SK-N-SH treated with all-trans-retinoic acid at 6 μM for 48 hours (cell line): Measurements from ENCODE around the gene PON2.
A peak's percentile ranks its signal among the peaks of the same experiment; 100 is the strongest.

Experiments used
- ATAC-seq: fragments of 200-7000 bp; cut with Tn5 transposase; 3 replicates; pipeline ENCODE4 v1.9.1; 2020; ENCODE audit warnings: mild to moderate bottlenecking, moderate library complexity
- BACH2 ChIP-seq: fragments of 250-450 bp; sonication (Bioruptor Pico); IDR thresholded peaks from 2 replicates; pipeline ENCODE4 v1.9.0; 2021; ENCODE audit warnings: mild to moderate bottlenecking, borderline replicate concordance
- CREB5 ChIP-seq: fragments of 250-450 bp; sonication (Bioruptor Pico); IDR thresholded peaks from 2 replicates; pipeline ENCODE4 v1.5.1; 2020; ENCODE audit warnings: low read depth, mild to moderate bottlenecking, moderate library complexity
- CSDC2 ChIP-seq: fragments of 250-450 bp; sonication (Bioruptor Pico); IDR thresholded peaks from 2 replicates; pipeline ENCODE4 v1.5.0; 2020; ENCODE audit warnings: mild to moderate bottlenecking, moderate library complexity
- CSRNP3 ChIP-seq: fragments of 250-450 bp; sonication (Bioruptor Pico); IDR thresholded peaks from 2 replicates; pipeline ENCODE4 v1.5.1; 2021; ENCODE audit warnings: mild to moderate bottlenecking, moderate library complexity
- GLIS3 ChIP-seq: fragments of 250-450 bp; sonication (Bioruptor Pico); IDR thresholded peaks from 2 replicates; pipeline ENCODE4 v1.5.0; 2020; ENCODE audit warnings: mild to moderate bottlenecking, moderate library complexity
- ISL1 ChIP-seq: fragments of 250-450 bp; sonication (Bioruptor Pico); IDR thresholded peaks from 2 replicates; pipeline ENCODE4 v2.1.2; 2022; ENCODE audit warnings: mild to moderate bottlenecking, moderate library complexity
- OSR1 ChIP-seq: fragments of 250-450 bp; sonication (Bioruptor Pico); IDR thresholded peaks from 2 replicates; pipeline ENCODE4 v1.8.0; 2022; ENCODE audit warnings: moderate library complexity, mild to moderate bottlenecking, inconsistent platforms
- PATZ1 ChIP-seq: fragments of 250-450 bp; sonication (Bioruptor Pico); IDR thresholded peaks from 2 replicates; pipeline ENCODE4 v1.8.0; 2020; ENCODE audit warnings: mild to moderate bottlenecking, moderate library complexity, borderline replicate concordance
- PPARA ChIP-seq: fragments of 250-450 bp; sonication (Bioruptor Pico); IDR thresholded peaks from 2 replicates; pipeline ENCODE4 v1.5.0; 2020; ENCODE audit warnings: mild to moderate bottlenecking, borderline replicate concordance
- SNAI2 ChIP-seq: fragments of 250-450 bp; sonication (Bioruptor Pico); IDR thresholded peaks from 2 replicates; pipeline ENCODE4 v1.5.0; 2020; ENCODE audit warnings: mild to moderate bottlenecking, moderate library complexity
- TCF4 ChIP-seq: fragments of 250-450 bp; sonication (Bioruptor Pico); IDR thresholded peaks from 2 replicates; pipeline ENCODE4 v1.8.0; 2021; ENCODE audit warnings: mild to moderate bottlenecking, moderate library complexity, borderline replicate concordance
- TOX ChIP-seq: fragments of 250-450 bp; sonication (Bioruptor Pico); IDR thresholded peaks from 2 replicates; pipeline ENCODE4 v1.8.0; 2021; ENCODE audit warnings: mild to moderate bottlenecking, moderate library complexity, borderline replicate concordance
- TSHZ2 ChIP-seq: fragments of 250-450 bp; sonication (Bioruptor Pico); IDR thresholded peaks from 2 replicates; pipeline ENCODE4 v1.5.0; 2020; ENCODE audit warnings: mild to moderate bottlenecking, moderate library complexity
- ZC3H10 ChIP-seq: fragments of 250-450 bp; sonication (Bioruptor Pico); IDR thresholded peaks from 2 replicates; pipeline ENCODE4 v1.5.1; 2021; ENCODE audit warnings: mild to moderate bottlenecking, moderate library complexity
- ZFP30 ChIP-seq: fragments of 450-650 bp; formaldehyde crosslinking; IDR thresholded peaks from 2 replicates; pipeline ENCODE4 v1.5.0; 2022; ENCODE audit warnings: mild to moderate bottlenecking, moderate library complexity
- ZNF565 ChIP-seq: fragments of 450-650 bp; formaldehyde crosslinking; conservative IDR thresholded peaks from 2 replicates; pipeline ENCODE4 v1.5.0; 2020; ENCODE audit warnings: low read depth, mild to moderate bottlenecking, moderate library complexity
- ZNF70 ChIP-seq: fragments of 450-650 bp; formaldehyde crosslinking; IDR thresholded peaks from 2 replicates; pipeline ENCODE4 v1.5.0; 2020; ENCODE audit warnings: mild to moderate bottlenecking, moderate library complexity
- ZNF8 ChIP-seq: fragments of 450-650 bp; formaldehyde crosslinking; IDR thresholded peaks from 2 replicates; pipeline ENCODE4 v1.5.0; 2020; ENCODE audit warnings: mild to moderate bottlenecking, moderate library complexity

The PON2 gene

GRCh38 chr7:95435422-95435780 is 573 bp upstream of the PON2 start:
- no peak for ATAC-seq
- no peak for TF ChIP-seq ZC3H10 (CRISPR knock-in tag)
- no peak for TF ChIP-seq TSHZ2 (CRISPR knock-in tag)
- no peak for TF ChIP-seq BACH2
- TF ChIP-seq CSRNP3, result no peak
- no peak for TF ChIP-seq TCF4 (CRISPR knock-in tag)
- TF ChIP-seq CSDC2, result no peak
- no peak for TF ChIP-seq OSR1 (CRISPR knock-in tag)
- TF ChIP-seq ZNF8 (CRISPR knock-in tag), result no peak
- no peak for TF ChIP-seq CREB5 (CRISPR knock-in tag)
- TF ChIP-seq ZNF70 (CRISPR knock-in tag), result no peak

GRCh38 chr7:95433952-95434556 is 774 bp downstream of the PON2 start:
- TF ChIP-seq CSDC2, result no peak
- no peak for TF ChIP-seq ZFP30
- TF ChIP-seq TCF4 (CRISPR knock-in tag), result no peak
- no peak for TF ChIP-seq PPARA (CRISPR knock-in tag)
- TF ChIP-seq ZNF565 (CRISPR knock-in tag), result no peak
- TF ChIP-seq BACH2, result no peak
- TF ChIP-seq ZNF8 (CRISPR knock-in tag), result no peak
- TF ChIP-seq PATZ1 (CRISPR knock-in tag), result no peak
- no peak for TF ChIP-seq GLIS3 (CRISPR knock-in tag)
- no peak for TF ChIP-seq ZC3H10 (CRISPR knock-in tag)
- no peak for TF ChIP-seq CSRNP3
- TF ChIP-seq ISL1 (CRISPR knock-in tag), result no peak
- TF ChIP-seq CREB5 (CRISPR knock-in tag), result no peak
- TF ChIP-seq TOX, result no peak
- TF ChIP-seq SNAI2, result no peak
- no peak for TF ChIP-seq TSHZ2 (CRISPR knock-in tag)
- peak; percentile 2; the same call in 2 of the 3 replicates for ATAC-seq
